Dendritic cell treated with granulocyte-macrophage colony-stimulating factor and Interleukin-4, amounts not matched to agents 40 ng/mL and 50 ng/mL, for 4 days (primary cell): ENCODE results near the gene FRMD1.
"Not testable (repeated sequence)": the region's sequence is repeated elsewhere in the genome, so short reads cannot be mapped to it uniquely, and the experiment has no call there.

Experiments
- H3K27ac Mint-ChIP-seq: one replicate; pipeline ENCODE4 v1.8.0; 2022; ENCODE audit warnings: mild to moderate bottlenecking, mixed read lengths
- H3K27me3 Mint-ChIP-seq: one replicate; pipeline ENCODE4 v1.8.0; 2022; ENCODE audit warnings: mild to moderate bottlenecking, mixed read lengths
- H3K36me3 Mint-ChIP-seq: one replicate; pipeline ENCODE4 v1.8.0; 2022; ENCODE audit warnings: low read depth, mixed read lengths
- H3K4me1 Mint-ChIP-seq: one replicate; pipeline ENCODE4 v1.8.0; 2022; ENCODE audit warnings: low read depth, mixed read lengths
- H3K4me3 Mint-ChIP-seq: one replicate; pipeline ENCODE4 v1.8.0; 2022; ENCODE audit warnings: mild to moderate bottlenecking, moderate library complexity, mixed read lengths
- H3K9me3 Mint-ChIP-seq: one replicate; pipeline ENCODE4 v1.8.0; 2022; ENCODE audit warnings: mixed read lengths
- intact Hi-C: fragments of 100-400 bp; cut with micrococcal nuclease; formaldehyde crosslinking; loops from one replicate; pipeline ENCODE4 v1.15.0; 2022

FRMD1 gene

DNA sequence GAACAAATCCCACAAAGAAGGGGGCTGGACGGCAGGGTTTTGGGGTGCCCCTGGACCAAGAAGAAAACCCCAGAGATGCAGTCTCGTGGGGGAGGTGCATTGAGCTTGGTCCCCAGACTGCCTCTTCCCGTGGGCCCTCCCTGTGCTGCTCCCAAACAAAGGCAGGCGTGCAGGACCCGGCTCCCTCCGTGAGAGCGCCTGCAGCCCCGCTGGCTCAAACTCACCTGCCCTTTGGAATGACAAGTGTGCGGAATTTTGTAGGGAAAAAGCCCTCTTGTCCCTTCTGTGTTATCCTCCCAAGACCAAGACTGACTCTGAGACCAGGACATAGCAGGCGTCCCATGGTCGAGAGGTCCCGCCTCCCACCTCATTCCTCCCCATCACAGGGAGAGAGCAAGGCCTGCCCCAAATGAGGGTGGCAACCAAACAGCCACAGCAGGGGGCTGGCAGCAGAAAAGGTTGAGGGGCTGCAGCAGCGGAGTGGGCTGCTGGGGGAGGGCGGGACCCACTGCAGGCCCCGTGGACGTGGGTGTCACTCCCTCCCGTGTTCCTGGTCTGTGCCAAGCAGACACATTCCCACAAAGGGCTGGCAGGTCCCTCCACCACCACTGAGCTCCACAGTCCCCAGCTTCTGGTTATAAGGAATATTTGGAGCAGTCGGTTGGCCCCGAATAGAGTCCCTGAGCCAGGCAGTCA is 5.6 kb upstream of the FRMD1 start:
- Mint-ChIP-seq H3K4me3 (no peak overlapping the region), H3K4me1 (no peaks in the 10 kb centered on the region), H3K27me3 (no peaks in the 10 kb centered on the region), H3K27ac (no peak overlapping the region), H3K36me3 (no peaks in the 10 kb centered on the region), H3K9me3 (no peaks in the 10 kb centered on the region)
- intact Hi-C loops = no loop called here

DNA sequence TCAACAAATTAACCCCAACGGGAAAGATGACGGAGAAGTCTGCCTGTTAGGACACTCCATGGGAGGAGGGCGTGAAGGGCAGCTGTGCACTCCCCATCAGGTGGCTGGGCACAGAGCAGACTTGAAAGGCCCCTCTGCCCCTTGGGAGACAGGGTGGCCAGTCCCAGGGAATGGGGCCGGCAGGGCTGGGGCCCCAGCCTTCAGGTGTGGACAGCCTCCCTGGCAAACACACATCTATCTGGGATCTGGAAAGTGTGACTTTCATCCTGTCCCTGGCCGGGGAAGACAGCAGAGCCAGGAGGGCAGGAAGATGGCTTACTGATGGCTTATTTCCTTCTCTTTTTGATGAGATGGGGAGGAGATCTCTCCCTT is 4.5 kb upstream of the FRMD1 start:
- H3K4me3 Mint-ChIP-seq = no peak overlapping the region
- H3K27ac Mint-ChIP-seq = no peak overlapping the region
- no peaks in the 10 kb centered on the region for H3K27me3 Mint-ChIP-seq
- no peaks in the 10 kb centered on the region for H3K9me3 Mint-ChIP-seq
- H3K4me1 Mint-ChIP-seq = no peaks in the 10 kb centered on the region
- no peaks in the 10 kb centered on the region for H3K36me3 Mint-ChIP-seq
- intact Hi-C loops = no loop called here

DNA sequence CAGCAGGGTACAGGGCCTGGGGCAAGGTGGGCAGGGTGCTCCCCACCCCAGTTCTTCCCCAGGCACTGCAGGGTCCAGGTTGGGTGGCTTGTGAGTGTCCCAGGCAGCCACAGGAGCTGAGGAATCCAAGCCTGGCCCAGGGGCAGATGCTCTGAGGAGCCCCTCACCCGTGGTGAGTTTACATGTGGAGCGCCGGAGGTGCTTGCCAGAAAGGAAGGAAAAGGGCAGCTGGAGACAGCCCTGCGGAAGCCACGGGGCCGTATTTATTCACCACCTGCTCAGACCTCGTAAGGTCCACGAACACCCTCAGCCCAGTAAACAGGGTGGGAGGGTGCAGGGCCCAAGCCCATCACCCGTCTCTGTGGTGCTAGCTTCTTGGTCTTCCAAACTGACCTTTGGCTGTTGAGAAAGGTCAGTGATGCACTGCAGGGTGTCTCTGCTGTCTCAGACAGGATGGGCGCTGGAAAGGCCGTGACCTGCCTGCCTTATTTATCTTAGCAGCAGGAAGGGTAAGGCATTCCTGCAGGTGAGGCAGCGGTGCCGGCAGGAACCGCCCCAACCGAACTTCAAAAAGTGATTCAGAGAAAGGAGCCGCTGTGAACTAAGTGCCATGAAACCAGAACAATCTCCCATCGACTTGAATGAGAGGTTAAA is 4.0 kb upstream of the FRMD1 start:
- Mint-ChIP-seq H3K4me1 (no peaks in the 10 kb centered on the region), H3K9me3 (no peaks in the 10 kb centered on the region), H3K36me3 (no peaks in the 10 kb centered on the region), H3K27me3 (no peaks in the 10 kb centered on the region), H3K27ac (no peak overlapping the region), H3K4me3 (no peak overlapping the region)
- intact Hi-C loops = no loop called here

DNA sequence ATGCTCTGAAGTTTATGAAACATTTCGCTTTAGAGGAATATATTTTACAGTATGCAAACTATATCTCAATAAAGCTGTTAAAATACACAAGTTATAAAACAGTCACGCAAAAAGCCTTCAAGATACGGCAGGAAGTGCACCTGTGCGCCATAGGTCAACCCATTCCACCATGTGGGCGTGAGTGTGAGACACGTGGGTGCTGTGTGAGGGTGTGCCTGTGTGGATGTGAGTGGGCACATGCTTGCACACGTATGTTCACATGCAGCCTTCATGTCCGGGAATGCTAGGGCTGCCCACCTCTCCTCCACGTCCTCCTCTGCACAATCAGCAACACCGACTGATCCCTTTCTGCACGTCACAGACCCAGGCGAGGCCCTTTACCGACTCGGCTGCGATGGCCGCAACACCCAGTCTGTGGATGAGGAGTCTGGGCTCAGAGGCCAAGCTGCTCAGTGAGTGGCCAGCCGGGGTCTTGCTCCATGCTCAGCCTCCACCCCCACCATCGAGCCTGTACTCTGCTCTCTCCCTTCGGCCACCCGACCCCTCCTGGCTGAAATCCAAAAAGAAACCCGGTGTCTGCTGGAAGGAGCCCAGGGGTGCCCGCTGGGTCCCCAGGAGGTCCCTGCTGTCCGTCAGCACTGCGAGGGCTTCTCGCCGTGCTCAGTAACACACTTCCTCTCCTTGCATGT is 3.0 kb upstream of the FRMD1 start:
- Mint-ChIP-seq H3K9me3 (no peaks in the 10 kb centered on the region), H3K4me1 (no peaks in the 10 kb centered on the region), H3K27me3 (no peaks in the 10 kb centered on the region), H3K4me3 (no peak overlapping the region), H3K27ac (no peak overlapping the region), H3K36me3 (no peaks in the 10 kb centered on the region)
- intact Hi-C loops = no loop called here

DNA sequence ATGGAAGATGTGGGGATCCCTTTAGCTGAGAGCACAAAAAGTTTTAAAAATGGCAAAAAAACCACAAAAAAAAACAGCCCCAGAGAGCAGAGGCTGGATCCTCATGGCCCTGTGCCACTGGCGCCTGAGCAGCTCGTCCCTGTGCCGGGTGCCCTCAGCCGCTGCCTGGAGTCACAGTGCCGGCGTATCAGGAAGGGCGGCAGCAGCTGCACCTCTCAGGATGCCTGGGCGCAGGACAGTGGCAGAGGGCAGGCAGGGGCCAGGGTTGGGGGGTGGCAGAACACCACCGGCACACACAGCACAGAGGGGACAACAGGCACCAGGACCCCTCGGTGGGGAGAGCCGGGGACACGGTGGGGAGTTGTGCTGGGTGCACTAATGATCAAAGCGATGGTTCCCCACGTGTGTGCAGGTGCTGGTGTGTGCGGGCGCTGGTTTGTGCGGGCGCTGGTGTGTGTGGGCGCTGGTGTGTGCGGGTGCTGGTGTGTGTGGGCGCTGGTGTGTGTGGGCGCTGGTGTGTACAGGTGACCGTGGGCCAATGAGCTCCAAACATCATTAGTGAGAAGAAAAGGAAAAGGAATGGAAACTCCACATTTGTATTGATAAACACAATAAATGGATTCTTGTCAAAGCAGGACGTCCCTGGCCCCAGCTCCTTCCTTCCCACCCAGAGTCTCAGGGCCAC is 1.5 kb upstream of the FRMD1 start:
- intact Hi-C loops = no loop called here
- H3K4me1 Mint-ChIP-seq = no peaks in the 10 kb centered on the region
- no peaks in the 10 kb centered on the region for H3K27me3 Mint-ChIP-seq
- no peaks in the 10 kb centered on the region for H3K9me3 Mint-ChIP-seq
- H3K27ac Mint-ChIP-seq = no peak overlapping the region
- H3K36me3 Mint-ChIP-seq = no peaks in the 10 kb centered on the region
- no peak overlapping the region for H3K4me3 Mint-ChIP-seq

DNA sequence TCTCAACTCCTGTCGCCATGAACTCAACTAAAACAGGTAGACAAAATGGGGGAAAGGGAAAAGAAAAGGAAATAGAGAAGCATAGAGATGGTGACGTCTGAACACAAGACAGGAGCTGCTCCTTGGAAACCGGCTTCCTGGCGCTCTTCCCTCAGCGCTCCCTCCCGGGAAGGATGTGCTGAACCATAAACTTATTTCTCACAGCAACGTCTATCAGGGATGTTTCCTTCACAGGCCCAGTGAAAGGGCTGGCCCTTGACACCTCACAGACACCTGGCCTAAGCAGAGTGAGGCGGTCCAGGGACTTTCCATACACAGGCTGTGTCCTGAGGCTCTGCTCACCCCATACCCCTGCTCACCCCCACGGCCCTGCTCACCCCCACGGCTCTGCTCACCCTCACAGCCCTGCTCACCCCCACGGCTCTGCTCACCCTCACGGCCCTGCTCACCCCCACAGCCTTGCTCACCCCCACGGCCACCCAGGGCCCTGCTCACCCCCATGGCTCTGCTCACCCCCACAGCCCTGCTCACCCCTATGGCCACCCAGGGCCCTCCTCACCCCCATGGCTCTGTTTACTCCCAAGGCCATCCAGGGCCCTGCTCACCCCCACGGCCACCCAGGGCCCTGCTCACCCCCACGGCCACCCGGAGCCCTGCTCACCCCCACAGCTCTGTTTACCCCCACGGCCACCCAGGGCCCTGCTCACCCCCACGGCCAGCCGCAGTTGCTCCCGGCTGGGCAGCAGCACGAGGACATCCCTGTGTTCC is 653 bp downstream of the FRMD1 start:
- Mint-ChIP-seq H3K27ac (no peak overlapping the region), H3K9me3 (no peaks in the 10 kb centered on the region), H3K4me3 (no peak overlapping the region), H3K27me3 (no peaks in the 10 kb centered on the region), H3K4me1 (no peaks in the 10 kb centered on the region), H3K36me3 (no peaks in the 10 kb centered on the region)
- intact Hi-C loops = no loop called here

DNA sequence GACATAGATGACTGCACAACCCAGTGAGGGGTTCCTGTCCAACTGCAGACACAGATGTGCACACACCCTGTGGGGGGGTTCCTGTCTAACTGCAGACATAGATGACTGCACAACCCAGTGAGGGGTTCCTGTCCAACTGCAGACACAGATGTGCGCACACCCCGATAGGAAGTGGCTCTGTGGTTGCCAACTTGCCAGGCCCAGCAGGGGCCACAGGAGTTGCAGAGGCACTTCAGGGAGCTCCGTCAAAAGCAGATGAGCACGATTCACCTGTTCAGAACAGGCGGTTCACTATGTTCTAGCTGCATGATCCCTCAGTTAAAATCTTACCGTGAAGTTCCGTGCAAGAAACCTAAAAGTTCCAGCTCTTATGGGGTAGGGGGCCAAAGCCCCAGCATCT is 1.6 kb downstream of the FRMD1 start:
- H3K27me3 Mint-ChIP-seq, intact Hi-C loops, H3K36me3 Mint-ChIP-seq, H3K27ac Mint-ChIP-seq, H3K9me3 Mint-ChIP-seq, H3K4me1 Mint-ChIP-seq, H3K4me3 Mint-ChIP-seq: not testable (repeated sequence)

DNA sequence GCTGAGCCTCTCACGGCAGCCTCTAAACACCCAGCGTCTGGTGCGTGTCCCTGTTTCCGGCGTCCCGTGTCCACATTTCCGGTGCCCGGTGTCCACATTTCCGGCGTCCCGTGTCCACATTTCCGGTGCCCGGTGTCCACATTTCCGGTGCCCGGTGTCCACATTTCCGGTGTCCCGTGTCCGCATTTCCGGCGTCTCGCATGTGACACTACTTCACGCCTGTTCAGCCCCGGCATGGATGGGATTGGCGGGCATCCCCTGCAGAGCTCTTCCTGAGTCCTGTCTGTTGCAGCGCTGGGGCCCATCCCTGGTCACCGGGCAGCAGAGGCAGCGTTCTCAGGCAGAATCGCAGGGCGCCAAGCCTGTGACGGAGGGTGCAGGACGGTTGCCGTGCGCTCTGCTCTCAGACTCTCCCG is 3.2 kb downstream of the FRMD1 start:
- intact Hi-C loops = no loop called here
- Mint-ChIP-seq H3K4me1 (no peaks in the 10 kb centered on the region), H3K36me3 (no peaks in the 10 kb centered on the region), H3K27me3 (no peaks in the 10 kb centered on the region), H3K9me3 (no peaks in the 10 kb centered on the region), H3K27ac (no peak overlapping the region), H3K4me3 (no peak overlapping the region)

DNA sequence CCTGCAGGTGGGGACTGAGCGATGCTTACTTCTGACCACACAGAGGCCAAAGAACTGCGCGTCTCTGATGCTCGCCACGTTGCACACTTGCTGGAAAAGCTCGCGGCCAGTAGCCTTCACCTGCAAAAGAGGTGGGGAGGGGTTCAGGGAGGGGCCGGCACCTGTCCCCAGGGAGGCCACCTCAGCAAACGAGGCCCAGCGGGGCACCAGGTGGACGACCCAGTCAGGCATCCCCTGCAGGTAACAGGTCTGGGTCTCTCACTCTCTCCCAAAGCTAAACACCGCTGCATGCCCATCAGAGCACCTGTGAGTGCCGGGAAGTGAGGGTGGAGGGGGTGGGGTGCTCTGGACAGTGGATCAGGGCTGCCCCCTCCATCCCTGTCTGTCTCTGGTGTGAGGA is 3.8 kb downstream of the FRMD1 start:
- Mint-ChIP-seq H3K36me3 (no peaks in the 10 kb centered on the region), H3K27ac (no peak overlapping the region), H3K9me3 (peaks cover 2% of the 10 kb centered on the region), H3K27me3 (no peaks in the 10 kb centered on the region), H3K4me3 (no peak overlapping the region), H3K4me1 (no peaks in the 10 kb centered on the region)
- intact Hi-C loops = no loop called here

DNA sequence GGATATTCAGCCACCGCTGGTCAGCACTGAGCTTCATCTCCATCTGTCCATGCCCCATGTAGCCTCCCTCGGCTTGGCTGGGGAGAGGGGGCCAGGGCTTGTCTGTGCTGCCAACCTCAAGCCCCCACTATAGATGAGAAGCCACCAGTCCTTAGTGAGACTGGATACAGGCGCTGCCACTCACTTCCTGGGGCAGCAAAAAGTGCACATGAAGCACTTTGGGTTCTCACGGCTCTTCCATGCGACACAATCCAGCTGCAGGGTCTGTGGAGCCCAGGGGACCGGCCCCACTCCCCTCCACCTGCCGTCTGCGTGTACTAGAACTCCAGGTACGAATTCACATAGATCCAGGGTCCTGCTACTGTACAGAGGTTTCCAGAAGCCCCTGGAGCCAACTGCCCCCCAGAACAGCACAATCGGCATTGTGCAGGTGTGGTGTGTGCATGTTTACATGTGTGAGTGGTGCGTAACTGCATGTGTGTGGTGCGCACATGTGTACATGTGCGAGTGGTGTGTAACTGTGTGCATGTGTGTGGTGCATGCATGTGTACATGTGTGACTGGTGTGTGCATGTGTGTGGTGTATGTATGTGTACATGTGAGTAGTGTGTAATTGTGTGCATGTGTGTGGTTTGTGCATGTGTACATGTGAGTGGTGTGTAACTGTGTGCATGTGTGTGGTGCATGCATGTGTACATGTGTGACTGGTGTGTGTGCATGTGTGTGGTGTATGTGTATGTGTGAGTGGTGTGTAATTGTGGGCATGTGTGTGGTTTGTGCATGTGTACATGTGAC is 4.9 kb downstream of the FRMD1 start:
- H3K27ac Mint-ChIP-seq = no peak overlapping the region
- intact Hi-C loops = no loop called here
- H3K36me3 Mint-ChIP-seq = no peaks in the 10 kb centered on the region
- peaks cover 8% of the 10 kb centered on the region for H3K9me3 Mint-ChIP-seq
- H3K4me1 Mint-ChIP-seq = no peaks in the 10 kb centered on the region
- H3K27me3 Mint-ChIP-seq = no peaks in the 10 kb centered on the region
- no peak overlapping the region for H3K4me3 Mint-ChIP-seq

DNA sequence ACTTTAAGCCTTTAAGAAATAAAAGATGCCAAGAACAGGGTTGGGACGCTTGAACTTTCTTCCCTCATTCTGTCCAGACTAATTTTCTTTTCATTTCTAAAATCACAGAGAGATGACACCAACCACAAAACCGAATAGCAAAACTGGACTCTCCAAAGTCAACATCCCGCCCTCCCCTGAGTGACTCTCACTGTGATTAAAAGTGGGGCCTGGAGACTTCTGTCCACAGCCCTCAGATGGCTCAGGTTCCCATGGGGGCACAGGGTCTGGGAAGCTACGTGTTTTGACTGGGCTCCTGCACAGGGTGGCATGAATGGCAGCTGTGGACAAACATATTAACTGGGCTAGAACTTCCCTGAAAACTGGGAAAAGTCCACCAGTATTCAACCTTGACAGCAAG is 6.3 kb downstream of the FRMD1 start:
- Mint-ChIP-seq H3K36me3 (no peaks in the 10 kb centered on the region), H3K27me3 (no peaks in the 10 kb centered on the region), H3K4me1 (no peaks in the 10 kb centered on the region), H3K27ac (no peak overlapping the region), H3K4me3 (no peak overlapping the region), H3K9me3 (peaks cover 8% of the 10 kb centered on the region)
- intact Hi-C loops = no loop called here

DNA sequence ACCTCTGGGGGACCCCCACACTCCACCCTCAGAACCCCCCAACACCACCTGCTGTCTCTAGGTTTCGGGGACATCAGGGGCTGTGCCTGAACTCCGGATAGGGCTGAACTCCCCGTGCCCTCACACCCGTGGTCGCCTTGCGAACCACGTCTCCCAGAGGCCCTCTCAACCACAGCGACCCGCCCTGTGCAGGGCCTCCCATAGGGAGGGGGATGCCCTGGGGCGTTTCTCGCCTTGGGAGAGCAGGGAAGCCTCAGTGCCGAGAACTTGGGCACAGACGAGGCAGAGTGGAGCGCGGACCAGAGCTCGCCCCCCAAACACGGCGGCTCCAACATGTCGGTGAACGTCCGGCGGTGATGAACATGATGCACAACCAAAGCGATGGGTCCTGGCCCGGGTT is 6.8 kb downstream of the FRMD1 start:
- H3K27me3 Mint-ChIP-seq = no peaks in the 10 kb centered on the region

DNA sequence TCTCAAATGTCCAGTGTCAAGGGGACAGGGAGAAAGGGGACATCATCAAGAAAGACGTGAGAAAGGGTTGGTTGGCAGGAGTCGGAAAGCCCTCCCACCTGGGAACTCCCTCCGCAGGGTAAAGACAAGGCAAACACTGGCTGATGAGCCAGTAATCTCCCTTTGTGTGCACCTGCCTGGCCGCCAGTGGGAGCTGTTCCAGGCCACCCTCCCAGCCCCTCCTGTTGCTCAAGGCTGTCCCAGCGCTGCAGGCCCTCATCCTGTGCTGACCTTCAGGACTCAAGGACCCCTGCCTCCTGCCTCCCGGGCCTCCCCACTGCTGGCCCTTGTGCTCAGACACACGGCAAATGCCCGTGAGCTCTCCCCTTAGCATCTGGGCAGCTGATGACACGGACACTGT is 7.4 kb downstream of the FRMD1 start:
- H3K4me1 Mint-ChIP-seq = no peaks in the 10 kb centered on the region
- intact Hi-C loops = no loop called here
- H3K4me3 Mint-ChIP-seq = no peak overlapping the region
- no peaks in the 10 kb centered on the region for H3K36me3 Mint-ChIP-seq
- H3K9me3 Mint-ChIP-seq = peaks cover 8% of the 10 kb centered on the region
- H3K27ac Mint-ChIP-seq = no peak overlapping the region
- H3K27me3 Mint-ChIP-seq = no peaks in the 10 kb centered on the region

More for the DNA sequence above, 6.8 kb downstream of the FRMD1 start:
- no peak overlapping the region for H3K4me3 Mint-ChIP-seq
- no peak overlapping the region for H3K27ac Mint-ChIP-seq
- H3K36me3 Mint-ChIP-seq = no peaks in the 10 kb centered on the region
- peaks cover 8% of the 10 kb centered on the region for H3K9me3 Mint-ChIP-seq
- H3K4me1 Mint-ChIP-seq = no peaks in the 10 kb centered on the region
- intact Hi-C loops = no loop called here
